Mesenchymal stem cell (in vitro differentiated cells and primary cell): ENCODE measurements around the gene ZBTB39.
"Not testable (repeated sequence)": the region's sequence is repeated elsewhere in the genome, so short reads cannot be mapped to it uniquely, and the experiment has no call there.

Source experiments
- DNase-seq: peaks from one replicate; pipeline ENCODE4 v3.0.0-alpha.2; 2013
- H2AFZ ChIP-seq: one replicate; pipeline ENCODE4 v1.6.1; 2013; ENCODE audit warnings: low read depth, mild to moderate bottlenecking, control low read depth, inconsistent platforms, low read length, moderate library complexity
- H2AK5ac ChIP-seq: 2 replicates; pipeline ENCODE4 v1.6.1; 2013; ENCODE audit warnings: low read length, moderate library complexity, mild to moderate bottlenecking, inconsistent platforms; ENCODE audit not compliant: severe bottlenecking
- H2BK120ac ChIP-seq: one replicate; pipeline ENCODE4 v1.6.1; 2013; ENCODE audit warnings: low read depth, mild to moderate bottlenecking, inconsistent platforms, low read length, moderate library complexity
- H2BK12ac ChIP-seq, 2 experiments: one replicate each; pipeline ENCODE4 v1.6.1; 2013; ENCODE audit warnings: inconsistent platforms in 2 of 2, low read length in 2 of 2, mild to moderate bottlenecking in 2 of 2, moderate library complexity in 2 of 2, control low read depth in 1 of 2
- H2BK15ac ChIP-seq: one replicate; pipeline ENCODE4 v1.6.1; 2013; ENCODE audit warnings: mild to moderate bottlenecking, low read depth, inconsistent platforms; ENCODE audit not compliant: poor library complexity, severe bottlenecking
- H2BK5ac ChIP-seq: 2 replicates; pipeline ENCODE4 v1.6.1; 2013; ENCODE audit warnings: low read depth, mild to moderate bottlenecking, low read length, control low read depth, inconsistent platforms; ENCODE audit not compliant: poor library complexity, severe bottlenecking
- H3K14ac ChIP-seq, 2 experiments: one replicate each; pipeline ENCODE4 v1.6.1; 2013; ENCODE audit warnings: inconsistent platforms in 2 of 2, low read length in 2 of 2, control low read depth in 1 of 2, mild to moderate bottlenecking in 1 of 2, moderate library complexity in 1 of 2
- H3K18ac ChIP-seq, 2 experiments: one replicate each; pipeline ENCODE4 v1.6.1; 2013; ENCODE audit warnings: inconsistent platforms in 2 of 2, low read length in 2 of 2, control low read depth in 1 of 2, low read depth in 1 of 2, mild to moderate bottlenecking in 1 of 2
- H3K23ac ChIP-seq, 2 experiments: one replicate each; pipeline ENCODE4 v1.6.1; 2013; ENCODE audit warnings: inconsistent platforms in 2 of 2, low read length in 2 of 2, mild to moderate bottlenecking in 2 of 2, moderate library complexity in 2 of 2, control low read depth in 1 of 2
- H3K27ac ChIP-seq: 2 replicates; pipeline ENCODE4 v1.5.1; 2013; ENCODE audit warnings: mild to moderate bottlenecking, moderate library complexity, low read length, control low read depth, inconsistent platforms; ENCODE audit not compliant: poor library complexity, severe bottlenecking
- H3K27me3 ChIP-seq, 2 experiments: 2 replicates each; pipeline versions ENCODE4 v1.6.1 to v1.7.0; 2013; ENCODE audit warnings: low read length in 2 of 2, mild to moderate bottlenecking in 2 of 2, moderate library complexity in 2 of 2, control low read depth in 1 of 2, inconsistent platforms in 1 of 2; ENCODE audit not compliant: control insufficient read depth in 1 of 2, insufficient read depth in 1 of 2
- H3K36me3 ChIP-seq, 2 experiments: 2 replicates each; pipeline versions ENCODE4 v1.6.1 to v1.7.0; 2013; ENCODE audit warnings: low read length in 2 of 2, control low read depth in 1 of 2, inconsistent platforms in 1 of 2, low read depth in 1 of 2, mild to moderate bottlenecking in 1 of 2; ENCODE audit not compliant: insufficient read depth in 2 of 2, control insufficient read depth in 1 of 2
- H3K4ac ChIP-seq, 2 experiments: one replicate each; pipeline ENCODE4 v1.6.1; 2013; ENCODE audit warnings: inconsistent platforms in 2 of 2, low read length in 2 of 2, mild to moderate bottlenecking in 2 of 2, moderate library complexity in 2 of 2, control low read depth in 1 of 2, low read depth in 1 of 2
- H3K4me1 ChIP-seq: 2 replicates; pipeline ENCODE4 v1.6.1; 2013; ENCODE audit warnings: low read depth, low read length, control low read depth; ENCODE audit not compliant: control insufficient read depth, insufficient read depth
- H3K4me2 ChIP-seq: 2 replicates; pipeline ENCODE4 v1.6.1; 2013; ENCODE audit warnings: low read length, mild to moderate bottlenecking, inconsistent platforms; ENCODE audit not compliant: poor library complexity, severe bottlenecking
- H3K4me3 ChIP-seq, 2 experiments: 2 replicates each; pipeline versions ENCODE4 v1.5.1 to v1.7.0; 2013; ENCODE audit warnings: low read length in 2 of 2, mild to moderate bottlenecking in 2 of 2, control low read depth in 1 of 2, low read depth in 1 of 2; ENCODE audit not compliant: insufficient read depth in 1 of 2
- H3K79me1 ChIP-seq: replicated peaks from 2 replicates; pipeline ENCODE4 v1.6.1; 2013; ENCODE audit warnings: mild to moderate bottlenecking, control low read depth, low read length, inconsistent platforms; ENCODE audit not compliant: poor library complexity, severe bottlenecking
- H3K9ac ChIP-seq: 2 replicates; pipeline ENCODE4 v1.7.0; 2013; ENCODE audit warnings: mild to moderate bottlenecking, low read length, moderate library complexity
- H3K9me3 ChIP-seq: 2 replicates; pipeline ENCODE4 v1.7.0; 2013; ENCODE audit warnings: mild to moderate bottlenecking, low read length; ENCODE audit not compliant: control insufficient read depth
- H4K8ac ChIP-seq: one replicate; pipeline ENCODE4 v1.6.1; 2013; ENCODE audit warnings: inconsistent platforms, mild to moderate bottlenecking, low read length, moderate library complexity
- H4K91ac ChIP-seq: one replicate; pipeline ENCODE4 v1.6.1; 2013; ENCODE audit warnings: mild to moderate bottlenecking, low read length, inconsistent platforms
- WGBS: methylation state at CpG from one replicate; pipeline ENCODE4 v1.1.7; 2013; ENCODE audit warnings: mixed read lengths; 5-methylcytosine and 5-hydroxymethylcytosine counted together

ZBTB39 gene

DNA sequence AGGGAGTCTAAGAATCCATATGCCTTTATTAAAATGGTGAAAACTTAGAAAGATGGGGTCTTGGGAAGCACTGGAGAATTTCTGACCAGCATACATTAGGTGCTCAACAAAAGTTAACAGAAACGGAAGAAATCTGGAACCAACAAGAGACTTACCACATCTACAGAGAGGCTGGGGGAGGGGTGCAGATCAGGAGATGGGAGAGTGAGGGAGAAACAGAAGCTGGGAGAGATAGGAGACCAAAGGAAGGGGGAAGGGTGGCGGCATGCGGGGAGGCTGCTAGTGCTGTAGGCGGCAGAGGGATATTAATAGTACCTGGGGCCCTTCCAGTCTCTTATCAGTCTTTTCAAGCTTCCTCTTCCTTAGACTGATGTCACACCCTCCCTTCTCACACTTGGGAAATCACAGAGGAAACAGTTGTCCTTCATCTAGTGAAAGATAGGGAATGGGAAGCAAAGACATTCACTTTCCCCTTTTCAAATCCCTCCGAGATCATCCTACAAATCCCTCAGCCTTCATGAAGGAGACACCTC, 18.1 kb downstream of the ZBTB39 start:
- no peak overlapping the region for H3K4me3 ChIP-seq
- no peak overlapping the region for H4K91ac ChIP-seq
- H2AK5ac ChIP-seq, result no peak overlapping the region
- WGBS, result 13% methylated on average over 1 of the region's 5 CpGs
- H2AFZ ChIP-seq, result no peak overlapping the region
- H3K27ac ChIP-seq, result no peak overlapping the region
- peak; percentile 46 for DNase-seq
- H3K36me3 ChIP-seq, result no peaks in the 10 kb centered on the region
- peaks cover 2% of the 10 kb centered on the region for H3K4me1 ChIP-seq
- peaks cover 12 to 25% of the 10 kb centered on the region in 2 experiments for H3K27me3 ChIP-seq
- H3K23ac ChIP-seq, result no peak overlapping the region
- H2BK15ac ChIP-seq, result peak overlapping the region; percentile 19
- no peaks in the 10 kb centered on the region for H3K9me3 ChIP-seq
- no peak overlapping the region for H2BK5ac ChIP-seq
- H3K18ac ChIP-seq, result peak overlapping the region in 1 of 2 experiments; percentile 14
- H2BK12ac ChIP-seq, result no peak overlapping the region
- no peak overlapping the region for H3K4me2 ChIP-seq
- no peaks in the 10 kb centered on the region for H3K79me1 ChIP-seq
- H3K4ac ChIP-seq, result no peak overlapping the region
- no peak overlapping the region for H4K8ac ChIP-seq
- peak overlapping the region; percentile 39 for H2BK120ac ChIP-seq
- H3K9ac ChIP-seq, result no peak overlapping the region
- no peak overlapping the region for H3K14ac ChIP-seq

DNA sequence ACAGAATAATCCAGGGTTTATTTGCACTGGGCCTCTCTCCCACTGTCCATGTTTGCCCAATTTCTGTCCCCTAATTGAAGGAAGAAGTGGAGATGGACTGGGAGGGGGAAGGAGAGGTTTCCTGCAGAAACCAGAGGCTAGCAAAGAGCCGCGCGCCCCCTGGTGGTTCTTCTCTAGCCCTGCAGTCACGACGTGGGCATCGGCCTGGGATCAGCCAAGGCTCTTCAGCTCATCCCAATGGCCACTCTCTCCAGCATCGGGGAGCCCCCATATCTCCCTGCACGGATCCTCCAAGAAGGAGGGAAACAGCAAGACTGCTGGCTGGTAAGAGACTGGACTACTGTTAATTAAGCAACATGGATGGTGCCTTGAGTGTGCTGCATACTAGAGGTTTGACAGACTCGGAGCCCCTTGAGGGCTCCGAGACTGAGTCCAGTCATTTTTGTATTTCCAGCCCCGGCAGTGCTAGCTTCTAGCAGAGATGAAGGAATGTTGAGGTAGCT, 18.7 kb downstream of the ZBTB39 start:
- H2BK5ac ChIP-seq, result no peak overlapping the region
- no peaks in the 10 kb centered on the region for H3K79me1 ChIP-seq
- H3K9me3 ChIP-seq, result no peaks in the 10 kb centered on the region
- peak overlapping the region in 1 of 2 experiments; percentile 70 for H3K14ac ChIP-seq
- no peak overlapping the region for H3K4me3 ChIP-seq
- H3K4me1 ChIP-seq, result peaks cover 2% of the 10 kb centered on the region
- peak overlapping the region; percentile 10 for H4K8ac ChIP-seq
- no peak overlapping the region for H3K4me2 ChIP-seq
- H2AK5ac ChIP-seq, result no peak overlapping the region
- H3K9ac ChIP-seq, result no peak overlapping the region
- H3K36me3 ChIP-seq, result no peaks in the 10 kb centered on the region
- no peak overlapping the region for H3K23ac ChIP-seq
- DNase-seq, result peak; percentile 75
- peaks cover 9 to 25% of the 10 kb centered on the region in 2 experiments for H3K27me3 ChIP-seq
- H3K27ac ChIP-seq, result no peak overlapping the region
- no peak overlapping the region for H2BK15ac ChIP-seq
- H3K18ac ChIP-seq, result no peak overlapping the region
- no peak overlapping the region for H3K4ac ChIP-seq
- H2BK12ac ChIP-seq, result peak overlapping the region in 1 of 2 experiments; percentile 71
- no peak overlapping the region for H2BK120ac ChIP-seq
- H2AFZ ChIP-seq, result no peak overlapping the region
- H4K91ac ChIP-seq, result no peak overlapping the region
- WGBS, result 29% methylated on average over 11 of the region's 11 CpGs

GRCh38 chr12:56987011-56987410, 19.3 kb downstream of the ZBTB39 start:
- peaks cover 9 to 25% of the 10 kb centered on the region in 2 experiments for H3K27me3 ChIP-seq
- H3K4me1 ChIP-seq, result peaks cover 2% of the 10 kb centered on the region

DNA sequence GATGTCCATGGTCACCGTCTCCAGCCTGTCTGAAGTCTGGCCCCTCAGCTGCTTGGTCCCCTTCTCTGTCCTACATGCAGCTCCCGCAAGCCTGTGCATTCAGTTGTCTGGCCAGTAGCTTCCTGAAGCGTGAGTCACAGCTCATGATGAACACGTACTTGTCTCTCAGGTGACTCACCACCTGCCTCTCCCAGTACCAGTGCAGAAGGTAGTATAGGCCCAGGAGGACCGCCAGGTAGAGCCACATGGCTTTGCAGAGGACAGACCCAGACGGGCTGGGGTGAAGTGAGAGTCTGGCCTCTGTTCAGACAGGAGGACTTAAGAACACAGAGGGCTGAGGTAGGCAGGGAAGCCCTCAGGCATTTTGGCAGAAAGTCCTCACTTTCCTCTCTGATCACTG, 20.6 kb downstream of the ZBTB39 start:
- H4K8ac ChIP-seq, H2BK15ac ChIP-seq, H3K9ac ChIP-seq, H3K23ac ChIP-seq, H3K4me3 ChIP-seq, H3K14ac ChIP-seq, H3K9me3 ChIP-seq, H3K36me3 ChIP-seq, H4K91ac ChIP-seq, H2BK5ac ChIP-seq, H3K79me1 ChIP-seq, H3K4me2 ChIP-seq, H2BK120ac ChIP-seq, H3K4ac ChIP-seq, H3K18ac ChIP-seq, H2BK12ac ChIP-seq, H3K4me1 ChIP-seq, H3K27ac ChIP-seq, H2AFZ ChIP-seq, H2AK5ac ChIP-seq: not testable (repeated sequence)
- DNase-seq, result peak; percentile 24
- H3K27me3 ChIP-seq, result peaks cover 9 to 19% of the 10 kb centered on the region in 2 experiments
- WGBS, result 61% methylated on average over 4 of the region's 6 CpGs

More at GRCh38 chr12:56987011-56987410, 19.3 kb downstream of the ZBTB39 start:
- no peak overlapping the region for H3K27ac ChIP-seq
- H3K9ac ChIP-seq, result no peak overlapping the region
- H2BK120ac ChIP-seq, result no peak overlapping the region
- H3K23ac ChIP-seq, result no peak overlapping the region
- peak overlapping the region; percentile 18 for H4K91ac ChIP-seq
- no peak for DNase-seq
- no peak overlapping the region for H2AK5ac ChIP-seq
- H4K8ac ChIP-seq, result no peak overlapping the region
- H3K36me3 ChIP-seq, result no peaks in the 10 kb centered on the region
- no peak overlapping the region for H3K14ac ChIP-seq
- peak overlapping the region; percentile 11 to 34 for H2BK12ac ChIP-seq
- H3K4me2 ChIP-seq, result no peak overlapping the region
- no peak overlapping the region for H3K4me3 ChIP-seq
- H3K4ac ChIP-seq, result no peak overlapping the region
- no peak overlapping the region for H3K18ac ChIP-seq
- H2BK5ac ChIP-seq, result no peak overlapping the region
- no peak overlapping the region for H2AFZ ChIP-seq
- H3K9me3 ChIP-seq, result no peaks in the 10 kb centered on the region
- no peaks in the 10 kb centered on the region for H3K79me1 ChIP-seq
- H2BK15ac ChIP-seq, result no peak overlapping the region
